ENCODE measurements around the gene TSNAX.

TSNAX gene

DNA sequence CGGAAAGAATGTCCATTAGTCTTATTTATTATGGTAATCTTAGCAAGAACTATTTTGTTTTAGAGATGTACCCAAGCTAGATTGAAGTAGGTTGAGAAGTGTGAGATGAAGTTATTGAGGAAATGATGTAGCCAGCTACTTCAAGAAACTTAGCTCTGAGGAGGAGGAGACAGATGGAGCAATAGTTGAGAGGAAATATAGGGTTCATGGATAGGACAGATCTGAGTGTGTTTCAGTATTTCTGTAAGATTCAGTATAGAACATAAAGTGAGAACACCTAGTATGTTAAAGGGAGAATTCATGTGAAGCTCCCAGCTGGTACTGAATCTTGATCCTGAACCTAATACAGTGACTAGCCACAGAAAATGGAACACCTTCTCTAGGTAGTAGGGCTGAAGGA, 28.9 kb downstream of the TSNAX start:
- TF ChIP-seq, protein P1, sequence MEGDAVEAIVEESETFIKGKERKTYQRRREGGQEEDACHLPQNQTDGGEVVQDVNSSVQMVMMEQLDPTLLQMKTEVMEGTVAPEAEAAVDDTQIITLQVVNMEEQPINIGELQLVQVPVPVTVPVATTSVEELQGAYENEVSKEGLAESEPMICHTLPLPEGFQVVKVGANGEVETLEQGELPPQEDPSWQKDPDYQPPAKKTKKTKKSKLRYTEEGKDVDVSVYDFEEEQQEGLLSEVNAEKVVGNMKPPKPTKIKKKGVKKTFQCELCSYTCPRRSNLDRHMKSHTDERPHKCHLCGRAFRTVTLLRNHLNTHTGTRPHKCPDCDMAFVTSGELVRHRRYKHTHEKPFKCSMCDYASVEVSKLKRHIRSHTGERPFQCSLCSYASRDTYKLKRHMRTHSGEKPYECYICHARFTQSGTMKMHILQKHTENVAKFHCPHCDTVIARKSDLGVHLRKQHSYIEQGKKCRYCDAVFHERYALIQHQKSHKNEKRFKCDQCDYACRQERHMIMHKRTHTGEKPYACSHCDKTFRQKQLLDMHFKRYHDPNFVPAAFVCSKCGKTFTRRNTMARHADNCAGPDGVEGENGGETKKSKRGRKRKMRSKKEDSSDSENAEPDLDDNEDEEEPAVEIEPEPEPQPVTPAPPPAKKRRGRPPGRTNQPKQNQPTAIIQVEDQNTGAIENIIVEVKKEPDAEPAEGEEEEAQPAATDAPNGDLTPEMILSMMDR (IDR thresholded peaks at IDR 0.05; ENCODE audit: borderline replicate concordance, control extremely low read depth, extremely low read depth, insufficient read depth, missing control alignments) = no peak
- no peak for DNase-seq (ENCODE audit: low spot score)
- in situ Hi-C loops (cut with MboI; ENCODE audit: low sequenced_read_pairs, unreplicated experiment) = no loop called here

DNA sequence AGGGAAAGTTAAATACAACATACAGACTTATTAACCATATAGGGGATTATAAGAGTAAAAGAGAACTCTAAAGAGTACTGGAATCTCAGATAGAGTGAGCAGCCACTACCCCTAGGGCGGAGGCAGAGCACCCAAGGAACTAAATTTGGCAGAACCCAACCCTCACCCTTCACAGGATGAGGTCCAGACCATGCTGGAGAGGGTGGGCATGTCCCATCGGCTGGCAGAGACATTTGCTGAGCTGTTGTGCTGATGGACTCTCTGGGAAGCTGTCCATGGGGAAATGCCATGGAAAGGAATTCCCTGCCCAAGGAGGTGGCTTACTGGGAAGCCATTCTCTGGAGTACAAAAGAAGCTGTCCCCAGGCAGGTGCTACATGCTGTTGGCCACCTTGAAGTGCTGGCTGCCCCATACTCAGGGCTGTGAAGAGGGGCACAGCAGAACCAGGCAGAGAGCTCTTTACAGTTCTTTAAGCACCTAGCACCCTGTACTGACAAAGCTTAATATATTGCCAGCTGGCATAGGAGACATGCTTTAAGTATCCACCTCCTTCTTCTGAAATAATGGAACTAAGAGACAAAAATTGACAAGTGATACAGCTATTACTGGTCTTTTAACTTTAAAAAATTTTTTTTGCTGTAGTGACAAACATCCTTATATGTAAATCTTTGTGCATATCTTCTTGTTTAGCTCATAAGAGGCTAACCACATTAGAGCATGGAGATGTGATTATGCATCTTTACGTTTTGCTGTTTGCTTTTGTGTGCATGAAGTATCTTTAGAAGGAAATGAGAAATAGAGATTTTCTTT, 29.6 kb downstream of the TSNAX start:
- TF ChIP-seq, protein P1 (IDR thresholded peaks at IDR 0.05; ENCODE audit: borderline replicate concordance, control extremely low read depth, extremely low read depth, insufficient read depth, missing control alignments) = no peak
- DNase-seq (ENCODE audit: low spot score) = no peak
- in situ Hi-C loops (cut with MboI; ENCODE audit: low sequenced_read_pairs, unreplicated experiment) = no loop called here

DNA sequence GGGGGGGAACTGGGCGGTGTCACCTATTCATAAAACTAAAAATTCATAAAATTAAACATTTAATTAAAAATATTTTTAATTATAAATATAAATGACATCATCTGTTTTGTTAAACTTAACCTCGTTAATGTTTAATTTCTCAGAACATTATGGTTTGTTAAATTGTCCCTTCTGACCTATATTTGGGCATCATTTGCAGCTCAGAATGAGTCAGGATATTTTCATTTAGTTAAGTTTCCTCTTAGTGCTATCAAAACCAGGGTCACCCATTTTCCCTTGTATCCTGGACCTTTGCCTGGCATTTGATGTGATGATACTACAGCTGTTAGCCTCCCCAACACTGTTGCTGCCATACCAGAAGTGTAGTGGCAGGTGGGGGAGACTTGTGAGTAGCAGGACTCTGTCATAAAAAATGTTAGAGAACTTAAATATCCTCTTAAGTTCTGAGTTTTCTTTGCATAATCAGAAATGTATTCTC, 30.3 kb downstream of the TSNAX start:
- TF ChIP-seq, protein P1 (IDR thresholded peaks at IDR 0.05; ENCODE audit: borderline replicate concordance, control extremely low read depth, extremely low read depth, insufficient read depth, missing control alignments) = no peak
- in situ Hi-C loops (cut with MboI; ENCODE audit: low sequenced_read_pairs, unreplicated experiment) = no loop called here
- DNase-seq (ENCODE audit: low spot score) = no peak

DNA sequence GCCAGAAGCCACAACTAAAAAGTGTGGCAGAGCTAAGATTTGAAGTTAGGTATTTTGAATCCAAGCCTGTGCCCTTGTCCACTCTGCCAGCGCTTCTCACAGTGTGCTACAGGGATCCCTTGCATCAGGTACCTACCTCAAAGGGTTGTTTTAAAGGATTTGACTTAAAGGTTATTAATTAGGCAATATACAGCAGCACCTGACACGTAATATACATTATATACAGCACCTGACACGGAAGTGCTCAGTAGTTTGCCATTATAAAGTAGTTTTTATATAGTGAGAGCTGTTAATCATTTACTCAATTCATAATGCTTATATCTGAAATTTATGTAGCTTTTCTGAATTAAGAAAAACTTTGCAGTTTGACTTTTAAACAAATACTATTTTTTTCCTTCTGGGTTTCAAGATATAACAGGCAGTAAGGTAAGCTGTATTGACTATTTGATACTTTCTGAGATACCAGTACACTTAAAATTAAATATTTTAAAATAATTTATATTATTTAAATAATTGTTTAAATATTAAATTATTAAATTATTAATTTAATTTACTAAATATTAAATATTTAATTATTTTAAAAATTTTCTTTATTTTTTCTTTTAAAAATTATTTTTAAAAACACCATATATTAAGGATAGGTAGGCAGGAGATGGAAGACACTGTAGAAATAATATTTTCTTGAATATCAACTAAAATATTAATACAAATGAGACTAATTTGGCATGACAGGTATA, 33.3 kb downstream of the TSNAX start:
- TF ChIP-seq, protein P1 (IDR thresholded peaks at IDR 0.05; ENCODE audit: borderline replicate concordance, control extremely low read depth, extremely low read depth, insufficient read depth, missing control alignments) = no peak
- DNase-seq (ENCODE audit: low spot score) = no peak
- in situ Hi-C loops (cut with MboI; ENCODE audit: low sequenced_read_pairs, unreplicated experiment) = no loop called here

DNA sequence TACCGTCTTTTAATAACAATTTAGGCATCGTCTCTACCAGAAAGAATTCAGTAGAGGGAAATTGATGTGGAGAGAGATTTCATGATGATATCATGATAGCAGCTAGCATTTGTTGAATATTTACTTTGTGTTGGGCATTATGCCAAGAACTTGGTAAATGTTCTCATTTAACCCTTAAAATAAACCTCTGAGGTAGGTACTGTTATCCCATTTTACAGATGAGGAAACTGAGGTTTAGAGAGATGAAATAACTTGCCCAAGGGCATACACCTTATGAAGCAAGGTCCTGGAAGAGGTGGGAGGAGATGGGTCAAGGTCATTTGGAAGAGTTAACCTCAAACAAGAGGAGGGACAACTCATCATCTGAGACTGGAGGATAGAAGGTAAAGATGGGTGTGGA, 34.8 kb downstream of the TSNAX start:
- TF ChIP-seq, protein P1 (IDR thresholded peaks at IDR 0.05; ENCODE audit: borderline replicate concordance, control extremely low read depth, extremely low read depth, insufficient read depth, missing control alignments) = no peak
- in situ Hi-C loops (cut with MboI; ENCODE audit: low sequenced_read_pairs, unreplicated experiment) = no loop called here
- DNase-seq (ENCODE audit: low spot score) = no peak

DNA sequence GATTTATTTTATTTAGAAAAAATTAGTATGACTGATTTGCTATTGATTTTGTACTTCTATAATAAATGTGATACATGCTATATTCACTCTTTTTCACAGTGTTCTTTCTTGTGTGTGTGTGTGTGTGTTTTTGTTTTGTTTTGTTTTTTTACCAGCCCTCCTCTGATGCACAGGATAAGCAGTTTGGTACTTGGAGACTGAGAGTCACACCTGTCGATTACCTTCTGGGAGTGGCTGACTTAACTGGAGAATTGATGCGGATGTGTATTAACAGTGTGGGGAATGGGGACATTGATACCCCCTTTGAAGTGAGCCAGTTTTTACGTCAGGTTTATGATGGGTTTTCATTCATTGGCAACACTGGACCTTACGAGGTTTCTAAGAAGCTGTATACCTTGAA, 35.9 kb downstream of the TSNAX start:
- DNase-seq (ENCODE audit: low spot score) = no peak
- TF ChIP-seq, protein P1 (IDR thresholded peaks at IDR 0.05; ENCODE audit: borderline replicate concordance, control extremely low read depth, extremely low read depth, insufficient read depth, missing control alignments) = no peak
- in situ Hi-C loops (cut with MboI; ENCODE audit: low sequenced_read_pairs, unreplicated experiment) = no loop called here
